ENCODE results near the gene GDF2.

The GDF2 gene

GRCh38 chr10:47332946-47333345 lies 10.7 kb downstream of the GDF2 start:
- no peak for DNase-seq (ENCODE audit: low read depth)

- DNase-seq (ENCODE audit: low read depth) = no peak
Measured at GRCh38 chr10:47333532-47333931, 11.3 kb downstream of the GDF2 start.

GRCh38 chr10:47334466-47335295 lies 12.4 kb downstream of the GDF2 start:
- DNase-seq (ENCODE audit: low read depth) = no peak

- DNase-seq (ENCODE audit: low read depth) = no peak
Measured at GRCh38 chr10:47335906-47336305, 13.7 kb downstream of the GDF2 start.

- peak; percentile 5 for DNase-seq (ENCODE audit: low read depth)
Measured at GRCh38 chr10:47336387-47337134, 14.3 kb downstream of the GDF2 start.

DNA sequence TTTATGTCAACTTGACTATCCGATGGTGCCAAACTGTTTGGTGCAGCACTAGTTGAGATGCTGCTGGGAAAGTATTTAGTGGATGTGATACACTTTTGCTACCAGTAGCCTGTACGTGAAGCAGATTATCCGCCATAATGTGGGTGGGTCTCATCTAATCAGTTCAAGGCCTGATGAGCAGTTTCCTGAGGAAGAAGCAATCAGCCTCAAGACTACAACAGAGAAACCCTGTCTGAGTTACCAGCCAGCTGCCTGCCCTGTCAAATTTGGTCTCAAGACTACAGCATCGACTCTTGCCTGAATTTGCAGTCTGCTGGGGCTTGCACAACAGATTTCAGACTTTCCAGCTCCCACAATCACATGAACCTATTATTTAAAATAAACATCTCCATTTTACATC lies 15.1 kb downstream of the GDF2 start:
- no peak for DNase-seq (ENCODE audit: low read depth)

- no peak for DNase-seq (ENCODE audit: low read depth)
Measured at GRCh38 chr10:47339186-47339735, 17.0 kb downstream of the GDF2 start.

- DNase-seq (ENCODE audit: low read depth) = no peak
Measured at GRCh38 chr10:47339759-47340607, 17.7 kb downstream of the GDF2 start.

DNA sequence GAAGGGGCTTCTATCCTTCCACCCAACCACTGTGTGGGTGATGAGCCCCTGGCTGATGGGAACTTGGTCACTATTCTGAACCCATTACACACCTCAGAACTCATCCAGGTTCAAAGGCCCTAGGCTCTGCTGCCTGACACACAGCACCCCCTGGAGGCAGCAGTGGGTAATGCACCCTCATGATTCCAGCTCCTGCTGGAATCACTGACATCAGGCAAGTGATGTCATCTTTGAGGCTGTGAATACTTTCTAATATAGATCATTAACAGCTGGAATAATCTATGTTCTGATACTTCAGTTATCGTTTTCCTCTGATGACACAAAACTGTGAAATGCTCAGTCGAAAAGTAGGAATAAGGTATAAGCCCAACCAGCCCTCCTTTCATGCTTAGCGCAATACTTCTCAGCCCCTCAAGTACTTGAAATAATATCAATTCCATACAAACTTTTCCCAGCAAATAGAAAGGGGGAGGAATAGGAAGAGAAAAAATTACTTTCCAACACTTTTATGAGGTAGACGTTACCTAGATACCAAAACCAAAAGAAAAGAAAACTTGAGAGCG lies 18.4 kb downstream of the GDF2 start:
- DNase-seq (ENCODE audit: low read depth) = peak; percentile 40

- DNase-seq (ENCODE audit: low read depth) = no peak
Measured at GRCh38 chr10:47344996-47345870, 23.0 kb downstream of the GDF2 start.

DNA sequence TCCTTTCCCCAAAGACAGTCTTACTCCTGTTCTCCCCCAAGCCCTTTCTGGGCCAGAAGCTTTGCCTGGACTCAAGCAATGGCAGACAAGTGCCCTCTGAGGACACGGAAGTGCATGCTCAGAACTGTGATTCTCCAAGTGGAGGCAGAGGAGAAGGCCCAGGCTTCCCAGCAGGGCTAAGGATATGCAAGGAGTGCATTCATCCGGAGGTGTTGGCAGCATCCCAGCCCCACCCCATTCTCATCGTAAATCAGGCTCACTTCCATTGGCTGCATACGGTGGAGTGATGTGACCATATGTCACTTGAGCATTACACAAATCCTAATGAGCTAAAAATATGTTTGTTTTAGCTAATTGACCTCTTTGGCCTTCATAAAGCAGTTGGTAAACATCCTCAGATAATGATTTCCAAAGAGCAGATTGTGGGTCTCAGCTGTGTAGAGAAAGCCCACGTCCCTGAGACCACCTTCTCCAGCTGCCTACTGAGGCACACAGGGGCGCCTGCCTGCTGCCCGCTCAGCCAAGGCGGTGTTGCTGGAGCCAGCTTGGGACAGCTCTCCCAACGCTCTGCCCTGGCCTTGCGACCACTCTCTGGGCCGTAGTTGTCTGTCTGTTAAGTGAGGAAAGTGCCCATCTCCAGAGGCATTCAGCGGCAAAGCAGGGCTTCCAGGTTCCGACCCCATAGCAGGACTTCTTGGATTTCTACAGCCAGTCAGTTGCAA lies 24.5 kb downstream of the GDF2 start:
- no peak for DNase-seq (ENCODE audit: low read depth)

- no peak for DNase-seq (ENCODE audit: low read depth)
Measured at GRCh38 chr10:47347303-47347675, 25.0 kb downstream of the GDF2 start.

DNA sequence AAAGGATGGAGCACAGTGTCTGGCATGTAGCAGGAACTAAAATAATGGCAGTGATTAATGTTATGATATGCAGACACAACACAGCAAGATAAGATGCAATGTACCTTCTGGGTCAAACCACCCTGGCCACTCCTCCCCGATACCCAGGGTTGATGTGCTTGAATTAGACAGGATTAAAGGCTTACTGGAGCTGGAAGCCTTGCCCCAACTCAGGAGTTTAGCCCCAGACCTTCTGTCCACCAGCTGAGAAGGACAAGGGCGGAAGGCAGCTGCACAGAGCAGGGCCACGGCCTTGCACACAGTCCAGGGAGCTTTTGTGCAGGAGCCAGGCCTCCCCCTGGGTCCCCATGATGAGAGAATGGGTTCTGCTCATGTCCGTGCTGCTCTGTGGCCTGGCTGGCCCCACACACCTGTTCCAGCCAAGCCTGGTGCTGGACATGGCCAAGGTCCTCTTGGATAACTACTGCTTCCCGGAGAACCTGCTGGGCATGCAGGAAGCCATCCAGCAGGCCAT lies 25.9 kb downstream of the GDF2 start, which contains the start of gene RBP3:
RBP3 (plus strand) TSS at position 226 of the 514 bp plus-strand sequence; CDS start at position 348, 122 bp downstream.
- no peak for DNase-seq (ENCODE audit: low read depth)

DNA sequence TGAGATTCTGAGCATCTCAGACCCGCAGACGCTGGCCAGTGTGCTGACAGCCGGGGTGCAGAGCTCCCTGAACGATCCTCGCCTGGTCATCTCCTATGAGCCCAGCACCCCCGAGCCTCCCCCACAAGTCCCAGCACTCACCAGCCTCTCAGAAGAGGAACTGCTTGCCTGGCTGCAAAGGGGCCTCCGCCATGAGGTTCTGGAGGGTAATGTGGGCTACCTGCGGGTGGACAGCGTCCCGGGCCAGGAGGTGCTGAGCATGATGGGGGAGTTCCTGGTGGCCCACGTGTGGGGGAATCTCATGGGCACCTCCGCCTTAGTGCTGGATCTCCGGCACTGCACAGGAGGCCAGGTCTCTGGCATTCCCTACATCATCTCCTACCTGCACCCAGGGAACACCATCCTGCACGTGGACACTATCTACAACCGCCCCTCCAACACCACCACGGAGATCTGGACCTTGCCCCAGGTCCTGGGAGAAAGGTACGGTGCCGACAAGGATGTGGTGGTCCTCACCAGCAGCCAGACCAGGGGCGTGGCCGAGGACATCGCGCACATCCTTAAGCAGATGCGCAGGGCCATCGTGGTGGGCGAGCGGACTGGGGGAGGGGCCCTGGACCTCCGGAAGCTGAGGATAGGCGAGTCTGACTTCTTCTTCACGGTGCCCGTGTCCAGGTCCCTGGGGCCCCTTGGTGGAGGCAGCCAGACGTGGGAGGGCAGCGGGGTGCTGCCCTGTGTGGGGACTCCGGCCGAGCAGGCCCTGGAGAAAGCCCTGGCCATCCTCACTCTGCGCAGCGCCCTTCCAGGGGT lies 26.6 kb downstream of the GDF2 start:
- DNase-seq (ENCODE audit: low read depth) = no peak

DNA sequence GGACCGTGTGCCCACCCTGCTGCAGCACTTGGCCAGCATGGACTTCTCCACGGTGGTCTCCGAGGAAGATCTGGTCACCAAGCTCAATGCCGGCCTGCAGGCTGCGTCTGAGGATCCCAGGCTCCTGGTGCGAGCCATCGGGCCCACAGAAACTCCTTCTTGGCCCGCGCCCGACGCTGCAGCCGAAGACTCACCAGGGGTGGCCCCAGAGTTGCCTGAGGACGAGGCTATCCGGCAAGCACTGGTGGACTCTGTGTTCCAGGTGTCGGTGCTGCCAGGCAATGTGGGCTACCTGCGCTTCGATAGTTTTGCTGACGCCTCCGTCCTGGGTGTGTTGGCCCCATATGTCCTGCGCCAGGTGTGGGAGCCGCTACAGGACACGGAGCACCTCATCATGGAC lies 27.3 kb downstream of the GDF2 start:
- no peak for DNase-seq (ENCODE audit: low read depth)

GRCh38 chr10:47349941-47350371 lies 27.7 kb downstream of the GDF2 start:
- no peak for DNase-seq (ENCODE audit: low read depth)

DNA sequence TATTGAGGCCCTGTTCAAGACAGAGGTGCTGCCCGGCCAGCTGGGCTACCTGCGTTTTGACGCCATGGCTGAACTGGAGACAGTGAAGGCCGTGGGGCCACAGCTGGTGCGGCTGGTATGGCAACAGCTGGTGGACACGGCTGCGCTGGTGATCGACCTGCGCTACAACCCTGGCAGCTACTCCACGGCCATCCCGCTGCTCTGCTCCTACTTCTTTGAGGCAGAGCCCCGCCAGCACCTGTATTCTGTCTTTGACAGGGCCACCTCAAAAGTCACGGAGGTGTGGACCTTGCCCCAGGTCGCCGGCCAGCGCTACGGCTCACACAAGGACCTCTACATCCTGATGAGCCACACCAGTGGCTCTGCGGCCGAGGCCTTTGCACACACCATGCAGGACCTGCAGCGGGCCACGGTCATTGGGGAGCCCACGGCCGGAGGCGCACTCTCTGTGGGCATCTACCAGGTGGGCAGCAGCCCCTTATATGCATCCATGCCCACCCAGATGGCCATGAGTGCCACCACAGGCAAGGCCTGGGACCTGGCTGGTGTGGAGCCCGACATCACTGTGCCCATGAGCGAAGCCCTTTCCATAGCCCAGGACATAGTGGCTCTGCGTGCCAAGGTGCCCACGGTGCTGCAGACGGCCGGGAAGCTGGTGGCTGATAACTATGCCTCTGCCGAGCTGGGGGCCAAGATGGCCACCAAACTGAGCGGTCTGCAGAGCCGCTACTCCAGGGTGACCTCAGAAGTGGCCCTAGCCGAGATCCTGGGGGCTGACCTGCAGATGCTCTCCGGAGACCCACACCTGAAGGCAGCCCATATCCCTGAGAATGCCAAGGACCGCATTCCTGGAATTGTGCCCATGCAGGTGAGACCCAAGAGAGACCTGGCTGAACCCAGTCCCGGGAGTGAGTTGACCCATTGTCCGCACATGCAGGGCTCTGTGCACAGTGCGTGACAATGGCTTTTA lies 28.7 kb downstream of the GDF2 start:
- no peak for DNase-seq (ENCODE audit: low read depth)

All from CMK (cell line).